ENCODE data around the gene NUB1.

Gene NUB1

DNA sequence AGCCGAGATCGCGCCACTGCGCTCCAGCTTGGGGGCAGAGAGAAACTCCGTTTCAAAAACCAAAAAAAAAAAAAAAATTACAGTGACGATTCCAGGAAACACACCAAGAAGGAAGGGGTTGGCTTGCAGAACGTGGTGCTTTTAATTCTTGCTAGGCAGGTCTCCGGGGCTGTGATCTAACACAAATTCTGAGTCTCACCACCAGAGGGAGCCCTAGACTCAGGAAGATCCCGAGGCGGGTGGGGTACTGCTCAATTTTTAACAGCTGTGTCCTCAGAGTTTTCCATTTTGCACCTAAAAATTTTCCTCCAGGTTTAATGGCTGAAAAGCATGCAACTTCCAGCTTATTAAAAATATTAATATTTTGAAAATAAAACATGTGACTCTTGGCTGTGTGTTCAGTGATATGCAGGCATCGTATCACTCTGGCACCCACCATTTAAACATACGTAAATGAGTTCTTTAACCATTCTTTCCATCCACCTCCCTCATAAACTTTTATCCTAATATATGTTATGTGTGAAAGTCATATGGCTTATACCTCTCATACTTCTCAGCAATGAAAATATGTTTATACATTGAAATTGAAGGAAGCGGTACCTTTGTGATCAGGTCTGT lies 26.5 kb upstream of the NUB1 start:
- DNase-seq = peak; percentile 16

DNA sequence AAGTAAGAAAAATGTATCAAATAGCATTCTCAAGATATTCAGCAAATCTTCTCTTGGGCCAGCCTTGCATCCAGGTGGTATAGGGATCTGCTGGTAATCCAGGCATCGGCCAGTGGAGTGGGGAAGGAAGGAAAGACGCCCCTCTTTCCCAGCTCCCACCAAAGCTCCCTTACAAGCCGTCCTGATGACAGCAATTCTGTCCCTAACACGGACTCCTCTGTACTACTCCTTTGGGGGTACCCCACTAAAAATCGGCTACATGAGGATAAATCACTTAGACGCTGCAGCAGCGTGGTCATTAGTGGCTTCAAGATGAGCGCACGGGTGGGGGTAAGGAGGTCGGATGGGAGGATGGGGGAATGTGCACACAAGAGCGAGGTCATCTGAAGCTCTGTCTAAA lies 24.7 kb upstream of the NUB1 start:
- no peak for DNase-seq

DNA sequence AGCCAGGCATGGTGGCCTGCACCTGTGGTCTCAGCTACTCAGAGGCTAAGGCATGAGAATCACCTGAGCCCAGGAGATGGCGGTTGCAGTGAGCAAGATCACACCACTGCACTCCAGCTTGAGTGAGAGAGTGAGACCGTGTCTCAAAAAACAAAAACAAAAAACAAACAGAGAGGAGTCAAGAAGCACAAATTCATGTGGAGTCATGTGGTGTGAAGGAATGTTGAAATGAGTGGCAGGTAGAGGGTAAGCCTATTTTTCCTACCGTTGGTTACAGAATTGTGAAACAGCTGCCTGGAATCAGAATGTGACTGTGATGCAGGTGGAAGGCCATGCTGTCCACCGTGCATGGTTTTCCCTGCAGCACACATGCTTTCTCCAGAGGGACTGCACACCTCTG lies 23.7 kb upstream of the NUB1 start:
- no peak for DNase-seq

DNA sequence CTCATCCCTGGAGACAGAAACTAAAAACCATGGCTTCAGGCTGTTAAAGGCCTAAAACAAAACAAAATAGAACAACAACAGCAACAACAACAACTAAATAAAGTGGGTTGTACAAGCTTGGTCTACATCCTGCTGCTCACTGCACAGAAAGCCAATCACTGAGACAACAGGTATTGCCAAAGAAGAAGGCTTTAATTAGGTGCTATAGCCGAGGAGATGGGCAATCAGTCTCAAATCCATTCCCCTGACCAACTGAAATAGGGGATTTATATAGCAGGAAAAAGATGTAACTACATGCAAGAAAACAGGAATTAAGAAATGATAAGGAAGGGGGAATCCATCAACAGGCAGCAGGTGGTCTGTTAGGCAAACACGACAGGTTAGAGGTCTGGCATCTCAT lies 22.4 kb upstream of the NUB1 start:
- no peak for DNase-seq

DNA sequence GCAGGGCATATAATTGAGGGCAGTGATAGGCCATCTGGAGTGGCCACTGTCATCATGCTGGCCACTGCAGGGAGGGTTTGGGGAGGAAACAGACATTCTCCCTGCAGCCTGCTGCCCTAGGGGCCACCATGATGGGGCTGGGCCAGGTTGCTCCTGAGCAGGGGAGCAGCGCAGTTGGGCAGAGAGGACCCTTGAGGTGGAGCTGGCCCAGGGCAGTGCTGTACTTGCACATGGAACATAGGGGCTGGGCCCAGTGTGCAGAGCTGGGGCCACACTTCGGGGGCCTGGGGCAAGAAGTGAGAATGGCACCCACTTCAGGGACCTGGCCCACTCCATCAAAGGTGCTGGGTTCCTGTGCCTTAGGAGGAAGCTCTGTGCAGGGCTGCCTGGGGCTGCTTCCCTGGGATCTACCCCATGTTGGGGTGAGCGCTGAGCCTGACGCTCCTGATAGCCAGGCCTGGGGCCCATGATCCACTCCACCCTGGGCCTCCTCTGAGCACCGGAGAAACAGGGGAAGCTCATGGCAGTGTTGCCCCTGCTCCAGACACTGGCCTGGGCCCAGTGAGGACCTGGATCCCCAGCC lies 21.3 kb upstream of the NUB1 start:
- DNase-seq = no peak

DNA sequence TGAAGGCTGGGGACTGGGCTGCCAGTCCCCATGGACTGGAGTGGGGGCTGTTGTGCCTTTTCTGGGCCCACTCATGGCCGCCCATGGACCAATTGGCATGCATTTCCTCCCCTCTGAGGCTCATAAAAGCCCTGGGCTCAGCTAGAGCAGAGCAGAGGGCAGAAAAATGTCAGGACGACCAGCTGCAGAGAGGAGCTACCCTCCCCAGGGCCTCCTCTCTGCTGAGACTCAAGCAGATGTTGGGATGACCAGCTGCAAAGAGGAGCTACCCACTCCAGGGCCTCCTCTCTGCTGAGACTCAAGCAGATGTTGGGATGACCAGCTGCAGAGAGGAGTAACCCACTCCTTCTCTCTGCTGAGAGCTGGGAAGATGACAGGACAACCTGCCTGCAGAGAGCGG lies 20.3 kb upstream of the NUB1 start:
- no peak for DNase-seq

DNA sequence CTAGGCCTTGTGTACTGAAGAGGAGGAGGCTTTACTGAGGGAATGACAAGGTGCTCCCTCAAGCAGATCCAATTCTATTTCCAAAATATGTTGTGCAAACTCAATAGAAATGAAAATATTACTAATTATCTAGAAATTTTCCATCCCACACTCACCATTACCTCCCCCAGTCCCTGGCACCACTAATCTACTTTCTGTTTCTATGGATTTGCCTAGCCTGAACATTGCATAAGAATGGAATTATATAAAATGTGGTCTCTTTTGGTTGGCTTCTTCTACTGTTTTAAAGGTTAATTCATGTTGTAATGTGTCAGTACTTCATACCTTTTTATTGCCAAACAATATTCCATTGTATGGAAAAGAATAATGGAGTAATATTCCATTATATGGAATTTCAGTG lies 18.7 kb upstream of the NUB1 start:
- DNase-seq = no peak

DNA sequence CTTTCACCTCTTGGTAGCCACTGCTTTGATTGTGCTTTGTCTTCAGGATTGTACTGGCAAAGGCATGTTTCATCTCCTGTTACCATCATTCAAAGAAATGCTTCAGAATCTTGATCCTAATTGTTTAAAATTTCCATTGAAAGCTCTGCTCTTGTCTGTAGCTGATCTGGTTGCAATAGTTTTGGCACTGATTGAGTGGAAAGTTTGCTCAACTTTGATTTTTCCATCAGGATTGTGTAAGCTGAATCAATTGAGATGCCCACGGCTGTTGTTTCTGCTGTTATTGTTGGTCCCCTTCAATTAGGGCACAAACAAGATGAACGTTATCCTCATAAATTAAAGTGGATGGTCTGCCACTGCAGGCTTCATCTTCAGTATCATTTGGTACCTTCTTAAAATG lies 14.6 kb upstream of the NUB1 start:
- DNase-seq = no peak

DNA sequence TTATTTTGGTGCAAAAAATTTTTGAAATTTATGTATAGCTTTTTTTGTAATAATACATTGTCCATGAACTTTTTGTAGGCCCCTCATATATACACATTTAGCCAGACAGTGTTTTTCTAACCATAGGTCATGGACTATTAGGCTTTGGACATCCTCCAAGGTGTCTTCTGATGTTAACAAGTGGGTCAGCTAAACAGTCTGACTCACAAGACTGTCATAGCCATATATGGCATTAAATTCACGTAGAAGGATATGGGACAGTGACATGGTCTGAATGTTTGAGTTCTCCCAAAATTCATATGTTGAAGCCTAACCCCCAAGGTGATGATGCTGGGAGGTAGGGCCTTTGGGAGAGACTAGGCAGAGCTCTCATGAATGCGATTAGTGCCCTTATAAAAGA lies 14.0 kb upstream of the NUB1 start:
- no peak for DNase-seq

DNA sequence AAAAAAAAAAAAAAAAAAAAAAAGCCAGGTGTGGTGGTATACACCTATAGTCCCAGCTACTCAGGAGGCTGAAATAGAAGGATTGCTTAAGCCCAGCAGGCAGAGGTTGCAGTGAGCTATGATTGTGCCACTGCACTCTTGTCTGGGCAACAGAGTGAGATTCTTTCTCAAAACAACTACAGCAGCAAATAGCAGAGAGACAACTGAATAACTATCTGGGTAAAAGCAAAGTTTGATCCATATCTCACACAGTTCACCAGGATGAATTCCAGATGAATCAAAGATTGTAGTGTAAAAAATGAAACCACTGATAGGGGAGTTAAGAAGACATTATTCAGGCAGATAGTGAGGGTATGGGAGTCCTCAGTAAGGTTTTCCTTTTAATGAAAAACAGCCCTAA lies 11.4 kb upstream of the NUB1 start:
- DNase-seq = no peak

DNA sequence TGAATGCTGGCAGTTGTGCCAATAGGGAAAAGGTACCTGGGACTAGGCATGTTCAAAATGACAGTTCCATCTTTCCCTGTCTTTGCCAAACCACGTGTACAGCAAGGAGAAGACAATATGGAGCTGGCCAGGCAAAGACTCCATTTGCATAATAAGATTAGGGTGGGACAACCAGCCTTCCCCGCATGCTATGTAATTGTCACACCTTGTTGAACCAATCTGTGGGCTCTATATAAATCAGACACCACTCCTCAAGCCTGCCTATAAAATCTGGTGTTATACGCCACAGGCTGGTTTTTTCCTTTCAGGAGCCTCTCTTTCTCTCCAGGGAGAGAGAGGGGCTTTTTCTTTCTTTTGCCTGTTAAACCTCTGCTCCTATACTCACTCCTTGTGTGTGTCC lies 11.0 kb upstream of the NUB1 start:
- no peak for DNase-seq

DNA sequence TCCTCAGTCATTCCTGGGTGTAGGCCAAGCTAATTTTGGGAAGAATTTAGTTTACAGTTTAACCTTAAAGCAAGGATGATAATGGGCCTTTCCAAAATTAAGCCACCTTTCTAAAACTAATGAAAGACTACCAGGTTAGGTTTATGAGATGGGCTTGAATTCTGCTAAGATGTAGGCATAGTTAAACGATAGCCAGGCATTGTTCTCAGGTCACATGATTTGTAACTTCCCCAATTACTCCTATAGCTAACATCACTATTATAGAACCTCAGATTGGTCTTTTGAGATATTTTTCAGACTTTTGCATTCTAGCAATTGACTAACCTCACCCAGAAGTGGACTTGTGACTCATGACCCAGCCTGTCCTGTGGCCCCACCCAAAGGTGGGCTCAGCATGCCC lies 7.0 kb upstream of the NUB1 start:
- DNase-seq = no peak

DNA sequence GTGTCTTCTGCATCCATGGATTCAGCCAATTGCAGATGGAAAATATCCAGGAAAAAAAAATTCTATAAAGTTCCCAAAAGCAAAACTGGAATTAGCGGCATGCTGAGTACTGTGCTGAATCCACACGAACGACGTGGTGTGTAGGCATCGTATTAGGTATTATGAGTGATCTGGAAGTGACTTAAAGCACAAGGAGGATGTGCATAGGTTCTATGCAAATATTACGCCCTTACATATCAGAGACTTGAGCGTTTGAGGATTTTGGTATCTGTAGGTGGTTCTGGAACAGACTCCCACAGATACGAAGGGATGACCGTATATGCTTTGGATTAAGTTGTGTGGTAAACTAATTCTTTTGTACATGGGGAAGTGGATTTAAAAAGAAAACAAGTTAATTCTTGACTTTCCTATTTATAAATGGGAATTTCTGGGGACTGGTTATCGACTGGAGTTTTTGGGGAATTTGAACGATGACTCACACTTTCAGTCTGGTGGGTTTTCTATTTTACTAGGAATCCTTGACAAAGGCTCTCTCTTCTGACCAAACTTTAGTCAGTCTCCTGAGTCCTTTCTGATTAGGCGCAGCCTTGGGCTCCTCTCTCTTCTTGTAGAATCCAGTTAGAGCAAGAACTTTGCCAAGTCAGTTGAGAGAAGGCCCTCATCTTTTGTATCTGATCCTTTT lies 5.4 kb upstream of the NUB1 start:
- DNase-seq = no peak

DNA sequence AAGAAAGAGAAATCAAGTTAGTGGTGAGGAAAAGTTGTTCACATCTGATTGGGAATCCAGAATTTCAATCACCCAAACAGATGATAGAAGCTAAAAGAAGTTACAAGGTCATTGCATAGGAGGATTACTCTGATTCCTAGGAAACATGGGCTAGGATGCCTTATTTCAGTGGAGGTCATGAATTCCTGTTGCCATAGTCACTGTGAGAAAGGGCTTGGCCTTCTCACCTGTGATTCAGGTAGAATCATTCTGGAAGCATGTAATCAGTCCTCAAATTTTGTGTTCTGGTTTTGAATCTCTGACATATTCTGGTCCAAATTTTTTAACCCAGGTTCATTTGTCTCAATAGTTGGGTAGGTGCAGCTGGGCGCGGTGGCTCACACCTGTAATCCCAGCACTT lies 4.3 kb upstream of the NUB1 start:
- DNase-seq = no peak

DNA sequence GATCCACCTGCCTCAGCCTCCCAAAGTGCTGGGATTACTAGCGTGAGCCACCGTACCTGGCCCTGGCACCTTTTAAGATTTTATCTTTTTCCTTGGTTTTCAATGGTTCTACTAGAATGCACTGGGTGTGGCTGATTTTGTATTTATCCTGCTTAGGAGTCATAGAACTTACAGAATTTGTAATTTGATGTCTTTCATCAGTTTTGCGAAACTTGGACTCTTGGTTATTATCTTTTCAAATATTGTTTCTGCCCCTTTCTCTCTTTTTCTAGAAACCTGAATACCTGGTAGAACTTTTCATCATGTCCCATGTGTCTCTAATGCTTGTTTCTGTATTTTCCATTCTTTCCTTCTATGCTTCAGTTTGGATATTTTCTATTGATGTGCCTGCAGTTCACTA lies 2.8 kb upstream of the NUB1 start:
- no peak for DNase-seq

DNA sequence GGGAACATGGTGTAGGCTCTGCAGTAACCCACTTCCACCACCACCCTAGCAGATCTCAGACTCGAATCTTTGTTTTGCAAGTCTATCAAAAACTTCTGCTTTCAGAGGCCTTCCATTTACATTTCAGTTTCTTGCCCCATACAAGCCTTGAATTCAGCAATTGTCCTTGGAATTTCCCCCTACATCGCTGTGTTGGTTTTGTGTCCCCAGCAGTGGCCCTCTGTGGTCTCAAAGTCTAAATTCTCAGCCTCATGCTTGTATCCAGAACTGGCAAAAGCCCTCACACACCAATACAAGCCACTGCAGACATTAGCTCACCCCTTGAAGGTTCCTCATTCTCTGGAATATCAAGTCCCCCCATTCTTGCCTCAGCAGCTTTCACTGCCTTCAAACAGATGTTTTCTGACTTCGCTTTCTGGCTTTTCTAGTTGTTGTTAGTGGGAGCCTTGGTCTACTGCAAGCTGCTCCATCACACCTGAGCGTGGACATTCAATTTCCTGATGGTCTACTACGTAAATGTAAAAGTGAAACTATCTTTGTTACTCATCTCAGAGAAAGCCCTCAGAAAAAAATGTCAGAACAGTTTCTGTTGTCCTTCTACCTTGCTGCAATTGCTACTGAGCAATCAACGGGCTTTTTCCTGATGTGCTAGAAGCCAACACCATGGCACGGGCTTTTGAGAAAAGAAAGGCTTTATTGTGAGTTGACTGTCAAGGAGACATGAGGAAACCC lies 1.8 kb upstream of the NUB1 start:
- no peak for DNase-seq

DNA sequence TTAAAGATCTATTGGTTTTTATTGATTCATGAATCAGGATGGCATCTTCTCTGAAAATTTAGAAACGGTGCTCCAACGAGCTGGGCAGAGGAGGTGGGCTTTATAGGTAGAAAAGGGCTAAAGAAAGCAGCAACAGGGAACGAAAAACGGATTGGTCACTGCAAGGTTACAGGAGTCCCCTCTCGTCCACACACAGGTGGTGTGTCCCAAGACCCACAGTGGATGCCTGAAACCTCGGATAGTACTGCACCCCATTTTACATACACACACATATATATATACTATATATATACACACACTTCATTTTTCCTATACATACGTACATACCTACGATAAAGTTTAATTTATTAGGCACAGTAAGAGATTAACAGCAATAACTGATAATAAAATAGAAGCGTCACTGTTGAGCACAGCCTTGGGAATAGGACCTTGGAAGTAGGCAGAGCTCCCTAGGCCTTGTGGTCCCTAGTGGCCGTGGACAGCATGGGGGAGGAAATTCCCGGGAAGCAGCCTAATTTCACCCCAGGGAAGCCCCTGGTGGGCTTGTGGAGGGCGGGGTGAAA lies 737 bp upstream of the NUB1 start:
- DNase-seq = no peak

DNA sequence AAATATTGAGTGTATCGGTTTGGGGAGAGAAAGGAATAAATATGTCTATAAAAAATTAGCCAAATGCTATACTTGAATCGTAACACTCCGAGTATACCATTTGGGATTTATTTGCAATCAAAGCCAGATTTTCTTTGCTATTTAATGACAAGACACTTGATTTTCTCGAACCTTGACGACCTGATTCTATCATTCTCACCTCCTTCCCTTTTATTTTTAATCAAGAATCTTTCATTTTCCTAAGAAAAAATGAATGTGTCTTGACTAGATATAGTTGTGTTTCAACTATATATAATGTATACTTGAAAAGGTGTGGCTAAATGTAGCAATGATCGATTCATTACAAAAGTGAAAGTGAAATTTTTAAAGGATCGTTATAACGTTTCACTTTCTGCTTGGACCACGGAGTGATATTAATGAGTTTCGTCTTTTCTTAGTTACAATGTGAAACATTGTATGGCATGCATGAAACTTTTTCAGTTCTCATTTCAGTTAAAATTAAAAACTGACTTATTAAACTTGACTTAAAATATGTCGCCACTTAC lies 562 bp downstream of the NUB1 start:
- no peak for DNase-seq

DNA sequence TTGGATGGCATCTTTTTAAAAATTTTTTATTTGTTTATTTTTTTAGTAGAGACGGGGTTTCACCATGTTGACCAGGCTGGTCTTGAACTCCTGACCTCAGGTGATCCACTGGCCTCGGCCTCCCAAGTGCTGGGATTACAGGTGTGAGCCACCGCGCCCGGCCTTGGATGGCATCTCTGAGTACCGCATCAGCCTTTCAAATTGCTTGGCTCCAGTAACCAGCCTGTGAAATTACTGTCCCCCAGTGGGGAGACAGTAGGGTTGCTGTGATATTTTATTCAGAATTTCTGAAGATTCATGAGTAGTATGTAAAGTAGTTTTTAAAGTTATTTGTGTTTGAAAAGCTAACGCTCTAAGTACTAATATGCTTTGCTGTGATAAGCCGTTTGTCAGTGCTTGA lies 1.2 kb downstream of the NUB1 start:
- no peak for DNase-seq

DNA sequence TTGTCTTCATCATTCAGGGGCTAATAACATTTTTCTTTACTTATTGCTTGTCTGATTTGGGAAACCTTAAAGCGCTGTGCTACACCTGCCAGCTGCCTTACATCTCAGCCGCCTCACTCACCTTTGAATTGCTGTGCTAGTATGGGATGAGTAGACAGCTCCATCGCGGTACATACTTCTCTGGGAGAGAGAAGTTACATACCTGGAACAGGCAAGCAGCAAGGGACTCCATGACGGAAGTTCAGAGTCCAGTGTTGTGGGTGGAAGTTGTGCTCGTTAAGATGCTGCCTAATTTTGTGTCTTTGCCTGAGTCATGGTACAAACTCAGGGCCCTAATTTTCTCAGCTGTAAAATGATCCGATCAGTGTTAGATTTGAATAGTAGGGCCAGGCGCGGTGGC lies 1.9 kb downstream of the NUB1 start:
- no peak for DNase-seq

DNA sequence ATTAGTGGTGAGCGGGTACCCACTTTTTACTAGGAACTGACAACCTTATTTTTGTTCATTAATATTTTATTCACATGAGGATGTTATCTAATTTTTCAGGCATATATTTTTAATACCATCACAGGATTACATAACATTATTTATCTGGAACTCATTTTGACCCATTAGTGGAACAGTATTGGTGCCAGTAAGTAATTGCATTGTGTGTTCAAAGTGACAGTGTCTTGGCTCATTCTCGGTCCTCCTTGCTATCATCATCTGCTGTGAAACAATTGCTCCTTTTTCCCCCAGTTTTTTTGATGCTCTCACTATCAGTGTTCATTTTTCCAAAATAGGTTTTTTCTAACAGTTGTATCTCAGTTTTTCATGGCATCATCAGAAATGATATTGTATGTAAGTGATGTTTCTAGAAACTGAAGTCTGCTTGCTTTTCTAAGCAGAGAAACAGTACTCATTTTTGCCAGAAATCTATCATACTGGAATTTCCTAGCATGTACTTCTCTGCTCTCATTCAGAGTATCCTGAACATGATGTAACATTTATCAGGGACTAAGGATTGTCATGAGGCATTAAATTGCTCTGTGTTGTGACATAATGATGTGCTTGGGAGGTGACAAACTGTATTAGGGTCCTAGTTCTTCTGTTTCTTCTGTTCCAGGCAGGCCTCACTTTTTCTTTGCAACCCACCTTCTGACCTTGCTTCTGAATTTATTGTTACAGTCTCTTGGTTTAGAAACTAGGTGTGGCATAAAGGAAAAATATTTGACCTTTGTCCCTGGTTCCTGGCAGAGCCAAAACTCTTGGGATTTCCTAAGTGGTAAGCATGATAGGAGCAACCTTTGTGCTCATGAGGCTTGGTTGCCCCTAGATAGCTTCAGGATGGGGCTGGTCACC lies 4.2 kb downstream of the NUB1 start:
- no peak for DNase-seq

DNA sequence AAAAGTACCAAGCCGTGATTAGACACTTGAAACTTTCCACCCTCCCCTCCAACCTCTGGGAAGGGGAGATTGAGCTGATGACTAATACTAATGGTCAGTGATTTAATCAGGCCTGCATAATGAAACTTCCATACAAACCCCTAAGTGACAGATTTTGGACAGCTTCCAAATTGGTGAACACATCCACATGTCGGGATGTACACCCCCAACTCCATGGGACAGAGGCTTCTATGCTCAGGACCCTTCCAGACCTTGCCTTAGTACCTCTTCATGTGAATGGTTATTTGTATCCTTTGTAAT lies 4.8 kb downstream of the NUB1 start:
- DNase-seq = no peak

DNA sequence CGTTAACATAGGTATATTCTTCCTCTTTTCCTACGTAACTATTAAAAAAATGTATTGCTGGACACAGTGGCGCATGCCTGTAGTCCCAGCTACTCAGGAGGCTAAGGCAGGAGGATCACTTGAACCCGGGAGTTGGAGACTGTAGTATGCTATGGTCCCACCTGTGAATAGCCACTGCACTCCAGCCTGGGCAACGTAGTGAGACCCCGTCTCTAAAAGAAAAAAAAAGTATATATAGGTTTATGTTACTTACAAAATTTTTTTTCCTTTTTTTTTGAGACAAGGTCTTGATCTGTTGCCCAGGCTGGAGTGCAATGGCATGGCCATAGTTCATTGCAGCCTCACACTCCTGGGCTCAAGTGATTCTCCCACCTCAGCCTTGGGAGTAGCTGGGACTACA lies 5.6 kb downstream of the NUB1 start:
- no peak for DNase-seq
